GM19240 (cell line): ENCODE measurements around the gene USP24.
"Not testable (repeated sequence)": the region's sequence is repeated elsewhere in the genome, so short reads cannot be mapped to it uniquely, and the experiment has no call there.

Experiments
- DNase-seq: peaks from one replicate; pipeline ENCODE4 v3.0.0; 2011; ENCODE audit warnings: low spot score; ENCODE audit not compliant: insufficient read length

USP24 gene

DNA sequence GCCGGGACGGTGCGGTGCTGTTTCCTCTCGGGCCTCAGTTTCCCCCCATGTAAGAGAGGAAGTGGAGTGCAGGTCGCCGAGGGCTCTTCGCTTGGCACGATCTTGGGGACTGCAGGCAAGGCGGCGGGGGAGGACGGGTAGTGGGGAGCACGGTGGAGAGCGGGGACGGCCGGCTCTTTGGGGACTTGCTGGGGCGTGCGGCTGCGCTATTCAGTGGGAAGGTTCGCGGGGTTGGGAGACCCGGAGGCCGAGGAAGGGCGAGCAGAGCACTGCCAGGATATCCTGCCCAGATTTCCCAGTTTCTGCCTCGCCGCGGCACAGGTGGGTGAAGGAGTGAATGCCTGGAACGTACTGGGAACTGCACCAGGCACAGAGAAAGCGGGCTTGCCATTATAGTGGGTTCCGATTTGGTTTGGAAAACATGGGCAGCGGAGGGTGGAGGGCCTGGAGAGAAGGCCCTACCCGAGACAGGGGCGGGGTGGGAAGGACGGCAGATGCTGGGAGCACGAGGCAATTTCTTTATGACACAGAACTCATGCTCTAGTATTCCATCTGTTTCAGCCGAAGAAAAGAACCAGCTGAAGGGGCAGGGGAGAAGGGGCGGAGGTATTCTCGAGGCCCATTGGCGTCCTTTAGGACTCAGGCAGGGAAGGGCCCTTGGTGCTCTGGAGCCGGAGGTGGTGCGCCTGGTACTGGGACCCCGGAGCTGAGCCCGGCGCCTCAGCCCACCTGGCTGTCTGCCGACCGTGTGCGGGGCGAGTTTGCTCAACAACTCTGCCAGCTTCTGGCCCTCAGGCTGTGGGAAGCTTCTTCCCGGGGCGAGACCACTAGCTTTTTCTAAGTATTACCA is 174.9 kb downstream of the USP24 start:
- no peak for DNase-seq

DNA sequence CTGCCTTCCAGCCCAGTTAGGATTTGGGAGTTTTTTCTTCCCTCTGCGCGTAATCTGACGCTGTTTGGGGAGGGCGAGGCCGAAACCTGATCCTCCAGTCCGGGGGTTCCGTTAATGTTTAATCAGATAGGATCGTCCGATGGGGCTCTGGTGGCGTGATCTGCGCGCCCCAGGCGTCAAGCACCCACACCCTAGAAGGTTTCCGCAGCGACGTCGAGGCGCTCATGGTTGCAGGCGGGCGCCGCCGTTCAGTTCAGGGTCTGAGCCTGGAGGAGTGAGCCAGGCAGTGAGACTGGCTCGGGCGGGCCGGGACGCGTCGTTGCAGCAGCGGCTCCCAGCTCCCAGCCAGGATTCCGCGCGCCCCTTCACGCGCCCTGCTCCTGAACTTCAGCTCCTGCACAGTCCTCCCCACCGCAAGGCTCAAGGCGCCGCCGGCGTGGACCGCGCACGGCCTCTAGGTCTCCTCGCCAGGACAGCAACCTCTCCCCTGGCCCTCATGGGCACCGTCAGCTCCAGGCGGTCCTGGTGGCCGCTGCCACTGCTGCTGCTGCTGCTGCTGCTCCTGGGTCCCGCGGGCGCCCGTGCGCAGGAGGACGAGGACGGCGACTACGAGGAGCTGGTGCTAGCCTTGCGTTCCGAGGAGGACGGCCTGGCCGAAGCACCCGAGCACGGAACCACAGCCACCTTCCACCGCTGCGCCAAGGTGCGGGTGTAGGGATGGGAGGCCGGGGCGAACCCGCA is 175.7 kb downstream of the USP24 start, which contains the start of gene PCSK9:
Gene PCSK9 (plus strand): TSS at position 207 of the 741 bp plus-strand sequence. CDS start 290 bp downstream, at position 497.
- no peak for DNase-seq

DNA sequence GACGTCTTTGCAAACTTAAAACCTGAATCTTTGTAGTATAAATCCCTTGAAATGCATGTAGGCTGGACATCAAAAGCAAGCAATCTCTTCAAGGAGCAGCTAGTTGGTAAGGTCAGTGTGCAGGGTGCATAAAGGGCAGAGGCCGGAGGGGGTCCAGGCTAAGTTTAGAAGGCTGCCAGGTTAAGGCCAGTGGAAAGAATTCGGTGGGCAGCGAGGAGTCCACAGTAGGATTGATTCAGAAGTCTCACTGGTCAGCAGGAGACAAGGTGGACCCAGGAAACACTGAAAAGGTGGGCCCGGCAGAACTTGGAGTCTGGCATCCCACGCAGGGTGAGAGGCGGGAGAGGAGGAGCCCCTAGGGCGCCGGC is 176.2 kb downstream of the USP24 start:
- no peak for DNase-seq

DNA sequence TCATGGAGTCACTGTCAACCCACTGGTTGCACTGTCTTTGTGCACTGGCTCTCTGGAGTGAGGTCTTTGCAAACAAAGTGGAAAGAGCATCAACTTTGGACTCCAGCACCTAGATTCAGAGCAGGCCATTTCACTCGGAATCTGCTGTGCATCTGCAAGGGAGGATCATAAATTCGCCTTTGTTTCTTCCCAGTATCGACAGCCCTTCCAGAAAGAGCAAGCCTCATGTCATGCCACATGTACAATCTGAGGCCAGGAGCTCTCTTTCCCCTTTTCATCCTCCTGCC is 176.7 kb downstream of the USP24 start:
- no peak for DNase-seq

DNA sequence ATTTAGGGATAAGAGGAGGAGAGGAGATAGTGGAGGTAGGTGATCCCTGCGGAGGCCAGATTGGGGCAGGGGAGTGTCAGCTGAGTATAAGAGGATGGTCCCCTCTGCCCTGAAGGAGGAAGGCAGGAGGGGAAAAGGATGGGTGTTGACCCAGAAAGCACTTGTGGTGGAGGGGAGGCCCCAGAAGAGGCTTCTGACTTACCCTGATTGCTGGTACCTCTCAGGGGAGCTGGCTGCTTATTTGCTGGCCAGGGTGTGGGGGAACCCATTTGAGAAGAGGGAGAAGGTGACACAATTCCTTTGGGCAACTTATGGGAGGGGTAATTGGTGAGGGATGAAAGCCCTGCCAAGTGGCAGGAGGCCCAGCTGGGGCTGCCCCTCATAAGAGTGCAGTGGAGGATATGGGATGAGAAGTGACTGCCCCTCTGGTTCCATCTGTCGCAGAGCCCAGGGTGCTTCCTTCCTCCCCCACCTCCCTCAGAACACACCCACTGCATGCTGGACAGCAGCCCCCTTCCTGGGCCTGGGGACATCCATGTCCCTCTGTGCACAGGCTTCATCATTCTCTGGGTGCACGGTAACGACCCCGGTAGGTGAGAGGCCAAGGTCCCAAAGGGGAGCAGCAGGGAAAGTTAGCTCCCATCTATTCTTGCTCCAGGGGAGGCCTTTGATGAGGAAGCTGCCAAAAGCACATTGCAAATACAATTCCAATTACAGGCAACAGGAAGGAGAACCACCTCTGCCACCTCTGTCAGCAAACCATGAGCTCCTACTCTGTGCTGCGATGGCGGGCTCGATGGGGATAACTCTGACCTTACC is 177.2 kb downstream of the USP24 start:
- no peak for DNase-seq

DNA sequence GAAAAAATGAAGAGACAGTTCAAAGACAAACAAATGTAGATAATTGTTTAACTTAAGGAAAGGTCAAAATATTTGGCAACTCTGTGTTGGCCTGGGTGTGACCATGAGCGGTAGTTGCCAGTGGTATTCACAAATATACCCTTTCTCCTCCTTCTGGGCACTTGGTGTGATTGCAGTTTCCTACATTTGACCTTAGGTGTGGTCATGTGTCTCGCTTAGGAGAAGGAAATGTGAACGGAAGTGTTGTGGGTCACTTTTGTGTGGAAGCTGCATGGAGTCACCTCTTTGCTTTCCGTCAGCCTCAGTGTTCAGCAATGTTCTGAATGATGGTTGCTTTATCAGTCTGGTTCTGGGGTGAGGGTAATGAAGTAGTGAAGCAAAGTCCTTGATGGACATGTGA is 179.3 kb downstream of the USP24 start:
- DNase-seq, result no peak

DNA sequence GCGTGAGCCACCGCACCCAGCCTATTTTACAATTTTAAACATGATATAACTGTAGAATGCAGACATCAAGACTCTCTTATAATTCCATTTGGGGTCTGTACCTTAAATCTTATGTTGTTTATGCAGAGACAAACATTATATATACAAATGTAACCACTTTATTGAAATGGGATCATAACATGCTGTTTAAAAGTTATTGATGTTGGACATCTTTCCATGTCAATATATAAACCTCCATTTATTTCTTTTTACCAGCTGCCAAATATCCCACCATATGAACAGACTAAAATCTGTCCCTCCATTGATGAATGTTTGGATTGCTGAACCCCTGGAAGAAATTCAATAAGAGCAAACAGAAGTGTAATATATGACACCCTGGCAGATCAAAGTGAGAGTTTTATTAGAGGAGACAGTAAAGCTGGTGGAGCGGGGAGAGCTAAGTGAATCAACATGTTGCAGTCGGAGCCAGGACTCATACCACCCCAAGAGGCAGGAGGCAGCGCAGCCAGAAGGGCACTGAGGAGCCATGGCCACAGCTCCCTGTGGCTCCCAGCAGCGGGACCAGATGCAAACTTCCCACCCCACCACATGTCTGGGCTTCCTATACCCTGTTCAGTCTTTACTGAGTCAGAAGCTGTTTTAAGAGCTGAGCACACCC is 180.6 kb downstream of the USP24 start:
- DNase-seq, result no peak

DNA sequence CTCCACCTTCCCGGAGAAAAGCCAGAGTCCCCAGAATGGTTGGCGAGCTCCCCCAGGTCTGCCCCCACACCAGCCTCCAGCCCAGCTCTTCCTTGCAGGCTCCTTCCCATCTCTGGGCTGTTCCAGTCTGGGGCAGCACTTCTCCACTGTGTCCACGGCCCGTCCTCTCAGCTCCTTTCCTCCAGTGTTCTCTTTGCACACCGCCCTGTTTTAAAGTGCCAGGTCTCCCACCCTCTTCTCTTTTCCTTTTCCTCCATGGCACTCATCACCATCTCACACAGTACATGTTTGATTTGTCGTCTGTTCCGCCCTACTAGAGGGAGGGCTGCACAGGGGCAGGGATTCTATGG is 181.9 kb downstream of the USP24 start:
- no peak for DNase-seq

DNA sequence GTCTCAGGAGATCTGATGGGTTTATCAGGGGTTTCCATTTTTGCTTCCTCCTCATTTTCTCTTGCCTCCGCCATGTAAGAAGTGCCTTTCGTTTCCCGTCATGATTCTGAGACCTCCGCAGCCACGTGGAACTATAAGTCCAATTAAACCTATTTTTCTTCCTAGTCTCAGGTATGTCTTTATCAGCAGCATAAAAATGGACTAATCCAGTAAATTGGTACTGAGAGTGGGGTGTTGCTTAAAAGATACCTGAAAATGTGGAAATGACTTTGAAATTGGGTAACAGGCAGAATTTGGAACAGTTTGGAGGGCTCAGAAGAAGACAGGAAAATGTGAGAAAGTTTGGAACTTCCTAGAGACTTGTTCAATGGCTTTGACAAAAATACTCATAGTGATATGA is 184.1 kb downstream of the USP24 start:
- DNase-seq, result not testable (repeated sequence)

DNA sequence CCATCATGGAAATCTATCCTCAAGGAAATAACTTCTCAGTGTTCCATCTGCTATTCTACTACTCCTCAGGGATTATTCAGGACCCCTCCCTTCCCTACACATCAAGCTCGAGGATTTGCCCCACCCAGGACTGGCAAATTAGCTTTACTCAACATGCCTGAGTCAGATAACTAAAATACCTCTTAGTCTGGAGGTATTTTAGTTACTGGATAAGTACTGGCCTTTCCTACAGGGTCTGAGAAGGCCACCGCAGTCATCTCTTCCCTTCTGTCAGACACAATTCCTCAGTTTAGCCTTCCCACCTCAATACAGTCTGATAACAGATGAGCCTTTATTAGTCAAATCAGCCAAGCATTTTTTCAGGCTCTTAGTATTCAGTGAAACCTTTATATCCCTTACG is 188.5 kb downstream of the USP24 start:
- DNase-seq, result not testable (repeated sequence)

DNA sequence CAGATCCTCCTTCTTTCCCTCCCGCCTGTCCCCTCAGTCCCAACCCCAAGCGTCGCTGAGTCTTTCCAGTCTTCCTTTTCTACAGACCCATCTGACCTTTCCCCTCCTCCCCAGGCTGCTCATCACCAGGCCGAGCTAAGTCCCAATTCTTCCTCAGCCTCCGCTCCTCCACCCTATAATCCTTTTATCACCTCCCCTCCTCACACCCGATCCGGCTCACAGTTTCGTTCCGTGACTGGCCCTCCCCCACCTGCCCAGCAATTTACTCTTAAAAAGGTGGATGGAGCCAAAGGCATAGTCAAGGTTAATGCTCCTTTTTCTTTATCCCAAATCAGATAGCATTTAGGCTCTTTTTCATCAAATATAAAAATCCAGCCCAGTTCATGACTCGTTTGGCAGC is 191.0 kb downstream of the USP24 start:
- not testable (repeated sequence) for DNase-seq

DNA sequence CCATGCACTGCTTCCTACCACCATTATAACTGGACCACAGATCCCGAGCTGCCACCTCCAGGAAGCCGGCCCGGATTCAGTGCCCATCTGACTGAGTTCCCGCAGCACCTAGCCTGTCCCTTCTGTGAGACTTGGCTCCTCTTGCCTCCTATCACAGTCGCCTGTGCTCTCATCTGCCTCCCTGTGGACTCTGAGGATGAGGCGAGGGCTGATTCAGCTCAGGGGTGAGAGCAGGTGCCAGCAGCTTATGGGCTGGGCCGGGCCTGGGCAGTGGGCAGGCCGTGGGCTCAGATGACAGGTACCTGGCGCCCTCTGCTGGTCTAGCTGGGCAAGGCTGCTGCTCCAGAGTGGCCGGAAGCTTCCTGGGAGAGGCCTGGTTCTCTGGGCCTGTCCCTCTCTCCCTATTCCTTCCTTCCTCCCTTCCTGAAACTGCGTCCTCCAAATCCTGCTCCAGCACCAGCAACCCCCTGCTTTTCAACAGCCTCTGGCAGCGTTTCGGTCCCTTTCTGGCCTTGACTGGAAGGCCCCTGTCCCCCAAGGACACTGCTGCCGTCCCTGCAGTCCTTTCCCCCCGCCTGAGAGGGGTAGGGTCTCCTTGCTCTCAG is 193.1 kb downstream of the USP24 start:
- DNase-seq, result peak; percentile 77

DNA sequence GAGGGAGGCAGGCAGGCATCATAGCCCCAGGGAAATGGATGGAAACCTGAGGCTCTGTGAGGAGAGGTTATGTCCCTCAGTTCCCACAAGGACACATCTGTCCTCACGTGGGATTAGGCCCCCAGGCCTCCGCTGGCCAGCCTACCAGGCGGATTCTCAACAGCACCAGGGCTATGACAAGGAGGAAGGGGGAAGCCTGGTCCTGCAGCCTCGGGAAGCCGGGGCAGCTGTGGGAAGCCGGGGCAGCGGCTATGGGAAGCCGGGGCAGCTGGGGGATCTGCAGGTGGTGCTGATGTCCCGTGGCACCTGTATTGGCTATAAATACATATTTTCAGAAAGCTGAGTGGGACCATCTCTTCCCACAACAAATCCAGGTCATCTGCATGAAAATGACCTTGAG is 196.8 kb downstream of the USP24 start:
- no peak for DNase-seq
